NCI-H2196 treated with DMSO at 0.1 percent for 48 hours (cell line): ENCODE results near the gene CXCR5.
A peak's percentile ranks its signal among the peaks of the same experiment; 100 is the strongest.

Experiments used
- DNase-seq: peaks from one replicate; lab custom pipeline; 2025; ENCODE audit not compliant: unreplicated experiment; lab: John Stamatoyannopoulos, UW

CXCR5 gene

GRCh38 chr11:118924591-118925585 is 41.2 kb downstream of the CXCR5 start:
- no peak for DNase-seq

GRCh38 chr11:118927554-118928100 is 43.9 kb downstream of the CXCR5 start:
- no peak for DNase-seq

- peak; percentile 96 for DNase-seq
Observed at GRCh38 chr11:118928101-118928869, 44.6 kb downstream of the CXCR5 start.

- DNase-seq = peak; percentile 54
Observed at GRCh38 chr11:118928870-118929500, 45.3 kb downstream of the CXCR5 start.

DNA sequence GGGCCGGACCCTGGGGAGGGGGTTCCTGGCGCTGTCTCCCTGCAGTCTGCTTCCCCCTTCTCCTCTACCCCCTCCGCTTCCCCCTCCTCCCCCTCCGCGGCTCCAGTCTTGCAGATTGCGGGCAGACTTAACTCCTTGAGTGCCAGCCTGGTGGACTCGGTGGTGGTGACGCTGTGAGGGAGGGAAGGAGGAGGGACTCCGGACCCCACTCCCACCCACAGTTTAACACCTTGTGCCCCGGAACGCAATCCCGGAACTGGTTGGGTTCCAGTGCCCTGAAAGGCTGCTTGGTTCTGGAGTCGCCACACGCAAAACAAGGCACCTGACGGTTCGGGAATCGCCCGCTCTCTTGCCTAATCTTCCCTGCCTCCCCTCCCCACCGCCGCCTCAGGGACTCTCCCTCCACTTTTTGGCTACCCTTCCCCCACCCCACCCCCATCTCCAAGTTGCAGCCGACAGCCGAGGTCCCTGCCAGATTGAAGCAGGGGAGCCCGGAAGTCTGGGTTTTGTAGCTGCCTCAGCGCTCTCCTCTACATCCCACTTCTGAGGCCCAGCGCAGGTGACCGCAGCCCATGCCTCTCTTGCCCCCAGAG is 45.9 kb downstream of the CXCR5 start:
- DNase-seq = peak; percentile 61

DNA sequence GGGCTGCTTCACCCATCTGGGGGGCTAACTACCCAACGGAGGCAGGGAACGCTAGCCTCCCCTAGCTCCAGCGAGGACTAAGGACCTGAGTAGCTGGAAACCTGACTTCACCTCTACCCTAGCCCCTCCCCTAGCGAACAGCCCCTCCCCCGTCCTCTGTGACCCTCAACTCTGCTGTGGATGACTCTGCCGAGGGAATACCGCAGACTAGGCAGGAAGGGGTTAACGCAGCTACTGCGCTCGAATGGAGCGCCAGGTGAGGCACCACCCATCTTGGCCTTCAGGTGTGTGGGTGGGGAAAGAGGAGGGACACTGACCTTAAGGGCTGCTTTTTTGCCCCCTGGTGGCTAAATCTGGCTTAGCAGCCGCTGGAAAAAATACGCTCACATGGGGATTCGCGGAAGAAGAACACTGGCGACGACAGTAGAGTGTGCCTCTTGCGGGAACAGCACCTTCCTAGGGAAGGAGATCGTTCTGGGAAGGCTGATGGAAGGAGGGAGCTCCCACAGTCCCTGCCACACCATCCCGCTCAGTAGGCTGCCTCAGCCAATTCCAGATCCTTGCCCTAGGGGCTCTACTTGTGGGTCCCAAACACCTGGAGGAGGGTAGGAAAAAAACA is 46.5 kb downstream of the CXCR5 start:
- peak; percentile 81 for DNase-seq

DNA sequence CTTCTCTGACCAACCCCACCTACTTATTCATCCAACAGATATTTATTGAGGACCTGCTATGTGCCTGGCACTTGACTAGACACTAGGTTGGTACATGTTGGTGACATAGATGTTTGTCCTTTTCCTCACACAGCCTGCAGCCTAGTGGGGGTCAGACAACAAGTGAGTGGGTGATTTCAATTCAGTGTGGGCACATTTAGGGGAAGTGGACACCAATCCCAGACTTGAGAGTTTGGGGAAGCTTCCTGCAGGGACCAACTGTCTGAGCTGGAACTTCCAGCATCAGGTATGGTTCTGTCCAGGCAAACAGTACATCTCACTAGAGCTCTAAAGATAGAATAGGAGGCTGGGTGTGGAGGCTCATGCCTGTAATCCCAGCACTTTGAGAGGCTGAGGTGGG is 47.9 kb downstream of the CXCR5 start:
- no peak for DNase-seq

- no peak for DNase-seq
Observed at GRCh38 chr11:118933486-118933885, 49.8 kb downstream of the CXCR5 start.

DNA sequence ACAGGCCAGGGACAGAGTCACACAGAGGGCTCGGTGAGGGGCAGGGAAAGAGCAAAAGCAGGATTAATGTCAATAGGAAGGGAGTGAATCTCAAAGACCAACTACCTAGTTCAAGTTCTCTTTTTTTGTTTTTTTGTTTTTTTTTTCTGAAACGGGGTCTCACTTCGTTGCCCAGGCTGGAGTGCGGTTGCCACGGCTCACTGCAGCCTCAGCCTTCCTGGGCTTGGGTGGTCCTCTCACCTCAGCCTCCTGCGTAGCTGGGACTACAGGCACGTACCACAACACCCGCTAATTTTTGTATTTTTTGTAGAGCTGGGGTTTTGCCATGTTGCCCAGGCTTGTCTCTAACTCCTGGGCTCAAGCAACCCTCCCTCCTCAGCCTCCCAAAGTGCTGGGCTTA is 51.7 kb downstream of the CXCR5 start:
- DNase-seq = no peak

DNA sequence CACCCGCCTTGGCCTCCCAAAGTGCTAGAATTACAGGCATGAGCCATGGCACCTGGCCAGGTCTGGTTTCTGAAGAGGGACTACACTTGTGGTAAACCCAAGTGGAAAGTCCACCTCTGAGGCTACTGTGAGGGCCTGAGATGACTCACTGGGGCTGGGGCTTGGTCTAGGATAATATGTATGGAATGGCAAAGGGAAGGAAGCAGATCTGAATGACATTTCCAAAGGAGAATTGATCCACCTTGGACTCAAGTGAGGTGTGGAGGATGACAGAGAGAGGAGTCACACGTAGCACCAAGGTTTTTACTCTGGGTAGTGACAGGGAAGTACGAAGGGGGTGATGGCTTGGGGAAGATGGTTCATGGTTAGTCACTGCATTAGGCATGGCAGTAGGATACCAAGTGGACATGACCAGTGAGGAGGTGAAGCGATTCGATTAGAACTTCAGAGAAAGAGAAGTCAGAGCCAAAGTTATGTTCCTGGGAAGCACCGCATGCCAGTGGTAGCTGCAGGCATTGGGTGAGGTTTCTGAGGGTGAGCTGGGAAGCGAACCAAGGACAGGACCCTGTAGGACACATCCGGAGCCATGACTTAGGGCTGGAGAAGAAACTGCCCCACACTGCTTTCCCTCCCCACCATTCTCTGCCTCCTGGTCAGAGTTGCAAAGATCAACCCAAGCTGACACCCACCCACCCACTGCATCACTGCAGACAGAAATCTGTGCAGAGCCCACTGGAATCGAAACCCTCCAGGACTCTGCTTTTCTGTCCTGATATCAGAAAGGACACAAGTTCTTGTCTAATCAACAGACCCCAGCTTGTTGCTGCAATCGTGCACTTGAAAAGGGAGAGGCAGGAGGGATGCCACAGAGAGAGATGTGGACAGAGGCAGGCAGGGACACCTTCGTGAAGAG is 55.1 kb downstream of the CXCR5 start:
- no peak for DNase-seq

DNA sequence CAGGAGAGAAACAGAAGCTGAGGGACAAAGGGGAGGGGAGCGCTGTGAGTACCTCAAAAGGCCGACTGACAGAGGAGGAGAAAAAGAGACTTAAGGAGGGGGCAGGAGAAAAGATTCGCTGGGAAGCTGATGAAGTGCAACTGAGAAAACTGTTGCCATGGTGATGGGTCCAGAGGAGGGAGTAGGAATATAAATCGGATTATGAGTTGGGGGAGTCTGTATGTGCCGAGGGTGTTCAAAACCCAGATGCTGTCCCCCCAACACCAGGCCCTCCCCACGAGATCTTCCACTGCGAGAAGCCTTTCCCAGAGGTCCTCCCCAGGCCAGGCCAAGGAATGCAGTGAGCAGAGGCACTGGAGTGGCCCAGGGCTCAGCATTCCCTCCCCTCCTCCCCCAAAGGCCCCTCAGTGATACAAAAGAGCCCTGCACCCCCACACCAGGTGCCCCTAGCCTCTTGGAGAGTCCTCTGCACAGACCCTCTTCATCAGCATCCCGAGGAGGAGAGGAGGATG is 55.8 kb downstream of the CXCR5 start:
- no peak for DNase-seq

GRCh38 chr11:118939953-118940598 is 56.4 kb downstream of the CXCR5 start:
- DNase-seq = no peak

- DNase-seq = no peak
Observed at GRCh38 chr11:118947091-118947490, 63.4 kb downstream of the CXCR5 start.
